K562 (cell line): Measurements from ENCODE around the gene EOLA1. TPM values are rescaled to one million over a fixed set of nuclear protein-coding genes. Genes with fewer than 3 reads are reported as not detected.

Source experiments
- ATAC-seq: fragments of 200-7000 bp; cut with Tn5 transposase; 3 replicates; pipeline ENCODE4 v1.9.1; 2020; ENCODE audit warnings: moderate library complexity
- BruUV-seq: library from RNA; stranded (reverse); fragments of 400-500 nt; replicated peaks from 2 replicates; lab custom pipeline; 2021; lab: Mats Ljungman, UMichigan
- CTCF ChIA-PET: fragments of 300-600 bp; formaldehyde crosslinking; extraction: SDS; loops from one replicate; lab custom pipeline; 2021; ENCODE audit warnings: low intra/inter-chr PET ratio; lab: Yijun Ruan, JAX
- POLR2A ChIA-PET: fragments of 300-600, 350-650 bp; sonication (Branson Sonifier 250); formaldehyde crosslinking; extraction: SDS; loops from one replicate; lab custom pipeline; 2021; ENCODE audit warnings: antibody characterized with exemption, inconsistent platforms; lab: Yijun Ruan, JAX
- DNase-seq, 4 experiments: peaks; one replicate each; pipeline versions ENCODE4 v3.0.0 to v3.0.0-alpha.2; 2011 to 2018; ENCODE audit warnings: low spot score in 3 of 4, mixed read lengths in 3 of 4; ENCODE audit errors: extremely low read depth in 1 of 4
- FAIRE-seq: peaks from 2 replicates; lab custom pipeline; 2011; peaks lifted over from hg19 to GRCh38; lab: Jason Lieb, UNC
- H2AFZ ChIP-seq: 2 replicates; pipeline ENCODE4 v1.6.0; 2011; ENCODE audit warnings: low read depth, low read length, control low read depth, inconsistent platforms
- H3K27ac ChIP-seq: fragments of 200-600 bp; 3 replicates; pipeline ENCODE4 v1.8.0; 2011; ENCODE audit warnings: low read depth, mild to moderate bottlenecking, control low read depth, inconsistent platforms, low read length, moderate library complexity, mixed read lengths; ENCODE audit errors: extremely low read depth
- H3K27me3 ChIP-seq, 2 experiments: fragments of 300-600 bp in 1 of 2; 2 replicates in 1 of 2; 3 replicates in 1 of 2; pipeline versions ENCODE4 v1.6.0 to v1.8.0; 2011; ENCODE audit warnings: inconsistent platforms in 2 of 2, low read length in 2 of 2, mild to moderate bottlenecking in 1 of 2, mixed read lengths in 1 of 2, moderate library complexity in 1 of 2; ENCODE audit not compliant: control insufficient read depth in 2 of 2, insufficient read depth in 2 of 2
- H3K36me3 ChIP-seq: fragments of 300-600 bp; 3 replicates; pipeline ENCODE4 v1.8.0; 2011; ENCODE audit warnings: mild to moderate bottlenecking, low read length, inconsistent platforms; ENCODE audit not compliant: control insufficient read depth, insufficient read depth
- H3K4me1 ChIP-seq, 2 experiments: fragments of 200-600 bp in 1 of 2; replicated peaks in 1 of 2; 2 replicates in 1 of 2; 3 replicates in 1 of 2; pipeline versions ENCODE4 v1.5.1 to v1.8.0; 2011; ENCODE audit warnings: inconsistent platforms in 2 of 2, low read length in 2 of 2, mild to moderate bottlenecking in 1 of 2, mixed read lengths in 1 of 2, moderate library complexity in 1 of 2; ENCODE audit not compliant: control insufficient read depth in 2 of 2, insufficient read depth in 2 of 2
- H3K4me2 ChIP-seq: 2 replicates; pipeline ENCODE4 v1.6.1; 2011; ENCODE audit warnings: low read length, control low read depth, inconsistent platforms, mixed read lengths; ENCODE audit not compliant: insufficient read depth
- H3K4me3 ChIP-seq: fragments of 200-600 bp; sonication (generic), shearing (Covaris generic); 2 replicates; pipeline ENCODE4 v1.5.1; 2016; ENCODE audit warnings: control low read depth, inconsistent platforms
- H3K79me2 ChIP-seq: fragments of 200-600 bp; 3 replicates; pipeline ENCODE4 v1.8.0; 2011; ENCODE audit warnings: low read length, inconsistent platforms; ENCODE audit not compliant: control insufficient read depth, insufficient read depth
- H3K9ac ChIP-seq, 2 experiments: 2 replicates each; pipeline versions ENCODE4 v1.6.0 to v1.6.1; 2011; ENCODE audit warnings: low read depth in 2 of 2, low read length in 2 of 2, control low read depth in 1 of 2, inconsistent platforms in 1 of 2, mild to moderate bottlenecking in 1 of 2, mixed read lengths in 1 of 2; ENCODE audit not compliant: insufficient read depth in 1 of 2
- H3K9me1 ChIP-seq: one replicate; pipeline ENCODE4 v1.6.0; 2011; ENCODE audit warnings: inconsistent platforms, mild to moderate bottlenecking, low read length, moderate library complexity; ENCODE audit not compliant: control insufficient read depth, insufficient read depth
- H3K9me3 ChIP-seq: replicated peaks from 2 replicates; pipeline ENCODE4 v1.5.1; 2011; ENCODE audit warnings: low read depth, low read length, inconsistent platforms; ENCODE audit not compliant: control insufficient read depth, insufficient read depth
- H4K20me1 ChIP-seq: replicated peaks from 2 replicates; pipeline ENCODE4 v1.6.1; 2011; ENCODE audit warnings: low read length, inconsistent platforms, mixed read lengths; ENCODE audit not compliant: control insufficient read depth, insufficient read depth
- CBX8 ChIP-seq: fragments of 200-600 bp; sonication (generic); IDR thresholded peaks from 2 replicates; pipeline ENCODE4 v1.6.1; 2012; ENCODE audit warnings: borderline replicate concordance, mixed run types, low read depth, mild to moderate bottlenecking, moderate library complexity, mixed read lengths, low read length, control low read depth, inconsistent platforms; ENCODE audit not compliant: poor library complexity, severe bottlenecking; ENCODE audit errors: extremely low read depth
- CEBPG ChIP-seq, 3 experiments: fragments of 200-800 bp in 1 of 3; sonication (Bioruptor generic) in 1 of 3; sonication (generic) in 1 of 3; formaldehyde crosslinking in 1 of 3; IDR thresholded peaks in 2 of 3; conservative IDR thresholded peaks in 1 of 3; 2 replicates each; pipeline versions ENCODE4 v1.6.1 to v1.8.0; 2016 to 2022; ENCODE audit warnings: missing compliant biosample characterization in 2 of 3, missing genetic modification characterization in 2 of 3, mild to moderate bottlenecking in 1 of 3, missing genetic modification reagents in 1 of 3
- NKRF ChIP-seq: fragments of 450-650 bp; IDR thresholded peaks from 2 replicates; pipeline ENCODE4 v1.6.1; 2016; ENCODE audit warnings: borderline replicate concordance
- PBX2 ChIP-seq, 2 experiments: IDR thresholded peaks in 1 of 2; conservative IDR thresholded peaks in 1 of 2; 2 replicates each; pipeline ENCODE4 v1.6.1; 2016; ENCODE audit warnings: low read depth in 2 of 2, mild to moderate bottlenecking in 1 of 2, missing compliant biosample characterization in 1 of 2, missing genetic modification characterization in 1 of 2, moderate library complexity in 1 of 2
- PKNOX1 ChIP-seq: fragments of 450-650 bp; IDR thresholded peaks from 2 replicates; pipeline ENCODE4 v1.6.1; 2016
- RAD21 ChIP-seq, 2 experiments: fragments of 250-450 bp in 1 of 2; fragments of 450-650 bp in 1 of 2; sonication (Bioruptor Pico) in 1 of 2; formaldehyde crosslinking in 1 of 2; IDR thresholded peaks in 1 of 2; conservative IDR thresholded peaks in 1 of 2; 2 replicates each; pipeline versions ENCODE4 v1.4.0 to v1.8.0; 2020 to 2022; ENCODE audit warnings: mild to moderate bottlenecking in 2 of 2, moderate library complexity in 1 of 2
- ZNF224 ChIP-seq: sonication (generic); formaldehyde crosslinking; IDR thresholded peaks from 2 replicates; pipeline ENCODE4 v1.8.0; 2022; ENCODE audit warnings: mild to moderate bottlenecking, missing genetic modification reagents
- ZNF23 ChIP-seq: fragments of 250-450 bp; sonication (Bioruptor Pico); IDR thresholded peaks from 2 replicates; pipeline ENCODE4 v1.4.0; 2020; ENCODE audit warnings: mild to moderate bottlenecking
- WGBS: fragments of 100-300 bp; shearing (Covaris generic); methylation state at CpG from one replicate; pipeline ENCODE4 v1.1.6; 2016; ENCODE audit warnings: low coverage, mixed read lengths; ENCODE audit not compliant: insufficient coverage; ENCODE audit errors: missing lambda C conversion rate; 5-methylcytosine and 5-hydroxymethylcytosine counted together
- in situ Hi-C: fragments of 300-500 bp; cut with MboI; formaldehyde crosslinking; loops from 4 replicates; pipeline ENCODE4 v1.15.0; 2018; ENCODE audit warnings: inconsistent platforms, mixed read lengths
- intact Hi-C: fragments of 100-400 bp; cut with micrococcal nuclease; formaldehyde crosslinking; loops from 2 replicates; pipeline ENCODE4 v1.14.2; 2022
- polyA plus RNA-seq, 8 experiments: library from polyadenylated mRNA; depleted of rRNA in 4 of 8; stranded (reverse) in 5 of 8; unstranded in 3 of 8; fragments of >200 nt; fragmentation: Nextera tagmentation in 2 of 8; fragmentation: Illumina TruSeq in 1 of 8; extraction: Ambion mirVana in 2 of 8; extraction: Trizol in 1 of 8; gene quantifications; 2 replicates each; pipeline versions ENCODE4 v1.2.1 to v1.2.3, GENCODE V29; 2011 to 2014; ENCODE audit warnings: inconsistent platforms in 1 of 8, missing spikeins in 1 of 8
- total RNA-seq, 7 experiments: library from RNA; depleted of rRNA in 6 of 7; stranded (reverse); fragments of >200 nt in 6 of 7; fragmentation: Illumina TruSeq in 2 of 7; extraction: Trizol in 2 of 7; gene quantifications; 2 replicates each; pipeline versions ENCODE4 v1.2.1 to v1.2.3, GENCODE V29; 2011 to 2021; ENCODE audit warnings: low replicate concordance in 1 of 7

The EOLA1 gene
- total and polyA plus RNA-seq, 9 of the 15 experiments (the other 6 are each of a cell fraction or from before 2014, with no cell fraction given) = 6.3 to 32.9 (median 18.2) TPM

GRCh38 chrX:149510386-149510785 lies 30.4 kb upstream of the EOLA1 start:
- no peaks in the 10 kb centered on the region for H3K9me3 ChIP-seq
- intact Hi-C loops = loop anchor here (10.0 kb wide), 1 partner anchor 134 kb away; no protein-coding TSS in a partner anchor
- H3K4me2 ChIP-seq = no peak overlapping the region
- H4K20me1 ChIP-seq = no peaks in the 10 kb centered on the region; the same call in 1 of the 2 replicates
- CTCF ChIA-PET = no interaction called here
- no peaks in the 10 kb centered on the region for H3K79me2 ChIP-seq
- no peak overlapping the region for H3K9ac ChIP-seq
- H3K27me3 ChIP-seq = peaks cover 0 to 7% of the 10 kb centered on the region in 2 experiments; a peak in 3 of 5 replicates
- FAIRE-seq = no peak
- peaks cover under 1 to 20% of the 10 kb centered on the region in 2 experiments; a peak in 4 of 5 replicates for H3K4me1 ChIP-seq
- H2AFZ ChIP-seq = peak overlapping the region; percentile 3; the same call in 1 of the 2 replicates
- WGBS = 8% methylated on average over 4 of the region's 4 CpGs
- peak; percentile 72 for ATAC-seq
- DNase-seq = peak in 2 of 4 experiments; percentile 14 to 26
- no peaks in the 10 kb centered on the region for H3K36me3 ChIP-seq
- no peak overlapping the region for H3K4me3 ChIP-seq
- peaks cover 4% of the 10 kb centered on the region for H3K9me1 ChIP-seq
- no peak overlapping the region for H3K27ac ChIP-seq
- BruUV-seq = no TSS peak
- POLR2A ChIA-PET = interaction anchor here (0.6 kb wide), 1 partner anchor 326 kb away, joined by 3 read pairs; no protein-coding TSS in a partner anchor
- in situ Hi-C loops = loop anchor here (10.0 to 25.0 kb wide), 2 partner anchors 64 to 127 kb away; partner anchors contain the start of gene TMEM185A
- TF ChIP-seq RAD21 (CRISPR knock-in tag; conservative IDR thresholded peaks at IDR 0.05 in 1 of 2, IDR thresholded peaks at IDR 0.05 in 1 of 2) (peak; percentile 47 to 54), CEBPG (CRISPR knock-in tag; IDR thresholded peaks at IDR 0.05) (no peak), CEBPG (tag; conservative IDR thresholded peaks at IDR 0.05 in 1 of 2, IDR thresholded peaks at IDR 0.05 in 1 of 2) (peak; percentile 42 to 58), PKNOX1 (peak; percentile 78), PBX2 (CRISPR knock-in tag; IDR thresholded peaks at IDR 0.05; ENCODE audit: low read depth) (no peak), PBX2 (tag; conservative IDR thresholded peaks at IDR 0.05; ENCODE audit: low read depth) (peak; percentile 88), ZNF23 (no peak), NKRF (no peak), ZNF224 (no peak), CBX8 (no peak)
